Gastrocnemius medialis (tissue), 4 donors: ENCODE data around the gene SREBF2. TPM values are rescaled to one million over a fixed set of nuclear protein-coding genes. Genes with fewer than 3 reads are reported as not detected.

ENCODE experiments used
- ATAC-seq, 2 donors: fragments of 150-250 bp; one replicate each; pipeline ENCODE4 v1.9.1; 2016
- DNase-seq, 2 donors: peaks; one replicate each; pipeline ENCODE4 v3.0.0-alpha.2; 2019
- H3K27ac ChIP-seq, 4 donors: fragments of 200-600 bp; sonication (generic); 1 replicate in 1 of 4; 2 replicates in 3 of 4; pipeline ENCODE4 v1.5.1; 2016 to 2018; ENCODE audit warnings: mild to moderate bottlenecking in 2 of 4, moderate library complexity in 1 of 4
- H3K27me3 ChIP-seq, 3 donors: fragments of 200-600 bp; sonication (generic) in 2 of 3; 1 replicate in 1 of 3; 2 replicates in 2 of 3; pipeline versions ENCODE4 v1.5.1 to v1.6.0; 2016 to 2019; ENCODE audit warnings: mild to moderate bottlenecking in 1 of 3, moderate library complexity in 1 of 3
- H3K36me3 ChIP-seq, 2 donors: fragments of 200-600 bp; sonication (generic) in 1 of 2; one replicate each; pipeline ENCODE4 v1.5.1; 2017 to 2018
- H3K4me1 ChIP-seq, 2 donors: fragments of 200-600 bp; sonication (generic) in 1 of 2; one replicate each; pipeline ENCODE4 v1.5.1; 2016 to 2017; ENCODE audit warnings: mild to moderate bottlenecking in 2 of 2
- H3K4me3 ChIP-seq, 4 donors: fragments of 200-600 bp; sonication (generic) in 3 of 4; 1 replicate in 1 of 4; 2 replicates in 3 of 4; pipeline ENCODE4 v1.5.1; 2016 to 2019; ENCODE audit warnings: mild to moderate bottlenecking in 2 of 4
- H3K9me3 ChIP-seq, 3 donors: fragments of 200-600 bp; sonication (generic) in 2 of 3; 1 replicate in 1 of 3; 2 replicates in 2 of 3; pipeline ENCODE4 v1.5.1; 2016 to 2019
- POLR2A ChIP-seq, 2 donors: fragments of 450-650 bp; IDR thresholded peaks; one replicate each; pipeline ENCODE4 v1.6.1; 2017; ENCODE audit warnings: antibody characterized with exemption in 2 of 2, mild to moderate bottlenecking in 2 of 2, moderate library complexity in 2 of 2
- in situ Hi-C, 4 donors: fragments of 200-750 bp; cut with MboI; loops; one replicate each; pipeline versions ENCODE4 v1.15.0 to v1.8.0; 2017; ENCODE audit warnings: low sequenced_read_pairs in 4 of 4
- intact Hi-C: fragments of 100-400 bp; cut with DNase I; formaldehyde crosslinking; loops from one replicate; pipeline ENCODE4 v1.15.1; 2023; ENCODE audit warnings: low total_unique reads
- total RNA-seq, 4 donors: library from RNA; depleted of rRNA; stranded (reverse); fragments of >200 nt; gene quantifications; one replicate each; pipeline versions ENCODE4 v1.1.0 to v1.2.3, GENCODE V29; 2016
- TF ChIP-seq, protein P1 (sequence below), 5 experiments: fragments of 450-650 bp in 3 of 5; fragments of 200-600 bp in 2 of 5; sonication (generic) in 2 of 5; IDR thresholded peaks in 4 of 5; conservative IDR thresholded peaks in 1 of 5; 1 replicate in 4 of 5; 2 replicates in 1 of 5; pipeline ENCODE4 v1.5.1; 2016 to 2019; ENCODE audit warnings: antibody characterized with exemption in 5 of 5, mild to moderate bottlenecking in 3 of 5, moderate library complexity in 3 of 5

Gene SREBF2
- total RNA-seq, 4 donors from 2014 or later, result 25.1 to 40.9 (median 36.1) TPM

GRCh38 chr22:41907436-41908401 is 74.8 kb downstream of the SREBF2 start:
- ATAC-seq (no peak), DNase-seq (no peak)
- no peak overlapping the region for H3K27ac ChIP-seq
- TF ChIP-seq POLR2A (IDR thresholded peaks at IDR 0.05), result no peak
- TF ChIP-seq, protein P1, sequence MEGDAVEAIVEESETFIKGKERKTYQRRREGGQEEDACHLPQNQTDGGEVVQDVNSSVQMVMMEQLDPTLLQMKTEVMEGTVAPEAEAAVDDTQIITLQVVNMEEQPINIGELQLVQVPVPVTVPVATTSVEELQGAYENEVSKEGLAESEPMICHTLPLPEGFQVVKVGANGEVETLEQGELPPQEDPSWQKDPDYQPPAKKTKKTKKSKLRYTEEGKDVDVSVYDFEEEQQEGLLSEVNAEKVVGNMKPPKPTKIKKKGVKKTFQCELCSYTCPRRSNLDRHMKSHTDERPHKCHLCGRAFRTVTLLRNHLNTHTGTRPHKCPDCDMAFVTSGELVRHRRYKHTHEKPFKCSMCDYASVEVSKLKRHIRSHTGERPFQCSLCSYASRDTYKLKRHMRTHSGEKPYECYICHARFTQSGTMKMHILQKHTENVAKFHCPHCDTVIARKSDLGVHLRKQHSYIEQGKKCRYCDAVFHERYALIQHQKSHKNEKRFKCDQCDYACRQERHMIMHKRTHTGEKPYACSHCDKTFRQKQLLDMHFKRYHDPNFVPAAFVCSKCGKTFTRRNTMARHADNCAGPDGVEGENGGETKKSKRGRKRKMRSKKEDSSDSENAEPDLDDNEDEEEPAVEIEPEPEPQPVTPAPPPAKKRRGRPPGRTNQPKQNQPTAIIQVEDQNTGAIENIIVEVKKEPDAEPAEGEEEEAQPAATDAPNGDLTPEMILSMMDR (IDR thresholded peaks at IDR 0.05 in 4 of 5, conservative IDR thresholded peaks at IDR 0.05 in 1 of 5), result no peak
- H3K4me3 ChIP-seq, result no peak overlapping the region
- H3K36me3 ChIP-seq, result peaks cover 0 to 22% of the 10 kb centered on the region in 2 donors
- H3K4me1 ChIP-seq, result peaks cover 6 to 17% of the 10 kb centered on the region in 2 donors
- in situ Hi-C loops (no loop called here), intact Hi-C loops (no loop called here)
- peaks cover 20 to 23% (median 21%) of the 10 kb centered on the region in 3 donors for H3K27me3 ChIP-seq
- no peaks in the 10 kb centered on the region for H3K9me3 ChIP-seq

DNA sequence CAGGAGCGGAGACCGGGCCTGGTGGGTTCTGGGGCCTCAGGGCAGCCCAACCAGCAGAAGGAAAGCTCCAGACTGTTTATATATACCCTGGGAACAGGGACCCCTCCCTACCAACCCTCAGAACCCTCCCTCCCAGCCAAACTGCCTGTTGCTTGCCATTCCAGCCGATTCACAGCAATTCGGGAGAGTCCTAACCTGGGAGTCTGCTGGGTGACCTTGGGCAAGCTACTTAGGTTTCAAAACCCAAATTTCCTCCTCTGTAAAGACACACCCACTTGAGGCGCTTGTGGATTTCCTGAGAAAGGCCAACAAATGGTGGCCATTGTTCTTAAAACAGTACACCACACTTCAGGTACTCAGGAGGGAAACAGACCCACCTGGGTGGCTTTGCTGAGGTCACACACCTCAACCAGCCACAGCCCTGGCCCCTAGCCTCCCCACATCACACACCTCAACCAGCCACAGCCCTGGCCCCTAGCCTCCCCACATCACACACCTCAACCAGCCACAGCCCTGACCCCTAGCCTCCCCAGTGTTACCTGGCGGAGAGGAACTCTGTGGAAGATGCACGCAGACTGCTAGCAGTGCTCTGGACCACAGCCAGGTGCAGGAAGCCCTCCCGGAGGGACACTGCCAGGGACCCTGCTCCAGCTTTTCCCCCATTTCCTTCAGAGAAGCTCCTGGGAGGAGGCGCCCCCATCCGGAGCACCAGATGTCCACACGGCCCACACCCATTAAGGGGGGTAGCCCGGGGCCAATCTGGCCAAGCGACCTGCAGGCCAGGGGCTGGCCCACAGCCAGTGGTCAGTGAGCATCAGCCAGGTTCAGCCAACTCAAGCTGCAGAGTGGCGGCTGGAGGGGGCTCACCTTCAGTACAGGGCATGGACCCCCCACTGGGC is 75.8 kb downstream of the SREBF2 start:
- Histone ChIP-seq H3K4me3 (no peak overlapping the region), H3K27me3 (peaks cover 29 to 31% (median 31%) of the 10 kb centered on the region in 3 donors), H3K27ac (no peak overlapping the region), H3K9me3 (no peaks in the 10 kb centered on the region), H3K4me1 (peaks cover 5 to 13% of the 10 kb centered on the region in 2 donors), H3K36me3 (peaks cover 0 to 17% of the 10 kb centered on the region in 2 donors)
- in situ Hi-C loops, result no loop called here
- DNase-seq, result no peak
- intact Hi-C loops, result no loop called here
- TF ChIP-seq, protein P1 (IDR thresholded peaks at IDR 0.05 in 4 of 5, conservative IDR thresholded peaks at IDR 0.05 in 1 of 5), result no peak
- TF ChIP-seq POLR2A (IDR thresholded peaks at IDR 0.05), result no peak
- ATAC-seq, result no peak

DNA sequence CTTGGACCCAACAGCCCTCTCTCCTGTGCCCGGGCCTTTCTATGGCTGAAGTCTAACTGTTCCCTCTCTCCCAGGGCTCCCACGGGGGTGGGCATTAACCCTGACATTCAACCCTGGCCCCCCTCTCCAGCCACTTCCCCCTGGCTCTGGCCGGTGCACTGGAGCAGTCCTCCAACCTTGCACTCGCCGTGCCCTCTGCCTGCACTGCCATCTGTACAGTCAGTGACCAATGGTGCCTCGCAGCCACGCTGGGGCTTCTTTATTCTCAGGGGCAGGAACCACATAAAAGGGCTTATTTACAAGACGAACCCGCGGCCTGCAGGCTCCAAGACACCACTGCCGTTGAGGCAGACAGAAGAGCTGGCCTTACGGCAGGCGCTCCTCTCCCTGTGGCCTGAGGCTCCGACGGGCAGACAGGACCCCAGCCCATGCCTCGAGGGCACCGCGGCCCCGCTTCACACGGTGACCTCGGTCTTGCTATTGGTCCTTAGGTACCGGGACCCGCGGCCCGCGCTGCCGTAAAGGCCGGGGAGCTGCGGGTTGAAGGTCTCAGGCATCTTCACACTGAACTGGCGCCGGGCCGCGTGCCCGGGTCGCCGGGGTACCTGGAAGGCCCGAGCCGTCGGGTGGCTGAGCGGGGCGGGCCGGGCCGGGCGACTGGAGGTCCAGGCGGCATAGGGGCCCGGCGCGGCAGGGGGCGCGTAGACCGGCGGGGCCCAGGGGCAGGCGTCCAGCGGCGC is 76.6 kb downstream of the SREBF2 start:
- in situ Hi-C loops, result no loop called here
- H3K27me3 ChIP-seq, result peaks cover 34 to 36% (median 35%) of the 10 kb centered on the region in 3 donors

More for the DNA sequence above, 76.6 kb downstream of the SREBF2 start:
- H3K4me1 ChIP-seq, result peaks cover 5 to 15% of the 10 kb centered on the region in 2 donors
- DNase-seq, result no peak
- intact Hi-C loops, result no loop called here
- ATAC-seq, result no peak
- no peak overlapping the region for H3K27ac ChIP-seq
- peak overlapping the region in 3 of 4 donors; percentile 41 to 49 (median 47) for H3K4me3 ChIP-seq
- peaks cover 0 to 9% of the 10 kb centered on the region in 2 donors for H3K36me3 ChIP-seq
- TF ChIP-seq, protein P1 (IDR thresholded peaks at IDR 0.05 in 4 of 5, conservative IDR thresholded peaks at IDR 0.05 in 1 of 5), result no peak
- no peak for TF ChIP-seq POLR2A (IDR thresholded peaks at IDR 0.05)
- H3K9me3 ChIP-seq, result no peaks in the 10 kb centered on the region
